GM21390 (cell line): Measurements from ENCODE around the gene NRXN3.

ENCODE experiments used
- ATAC-seq: cut with Tn5 transposase; IDR thresholded peaks from one replicate; pipeline ENCODE4 v1.9.1; 2021; ENCODE audit not compliant: unreplicated experiment

NRXN3 gene

GRCh38 chr14:78873581-78873980, 703.4 kb downstream of the NRXN3 start:
- ATAC-seq = no peak

- no peak for ATAC-seq
Observed at GRCh38 chr14:78875049-78875448, 704.9 kb downstream of the NRXN3 start.

- ATAC-seq = no peak
Observed at GRCh38 chr14:78885884-78886283, 715.7 kb downstream of the NRXN3 start.

- ATAC-seq = no peak
Observed at GRCh38 chr14:78897443-78897842, 727.3 kb downstream of the NRXN3 start.

- no peak for ATAC-seq
Observed at GRCh38 chr14:78902010-78902623, 731.9 kb downstream of the NRXN3 start.

GRCh38 chr14:78904094-78904493, 733.9 kb downstream of the NRXN3 start:
- no peak for ATAC-seq

GRCh38 chr14:78917462-78917861, 747.3 kb downstream of the NRXN3 start:
- no peak for ATAC-seq

GRCh38 chr14:78921856-78922255, 751.7 kb downstream of the NRXN3 start:
- ATAC-seq = no peak

GRCh38 chr14:78927261-78927660, 757.1 kb downstream of the NRXN3 start:
- ATAC-seq = no peak

GRCh38 chr14:78933166-78933565, 763.0 kb downstream of the NRXN3 start:
- ATAC-seq = no peak

- no peak for ATAC-seq
Observed at GRCh38 chr14:78933948-78934524, 763.9 kb downstream of the NRXN3 start.

- ATAC-seq = no peak
Observed at GRCh38 chr14:78946949-78947348, 776.8 kb downstream of the NRXN3 start.

- ATAC-seq = no peak
Observed at GRCh38 chr14:78947681-78948080, 777.5 kb downstream of the NRXN3 start.

GRCh38 chr14:78950649-78951048, 780.5 kb downstream of the NRXN3 start:
- no peak for ATAC-seq

- no peak for ATAC-seq
Observed at GRCh38 chr14:78951602-78952001, 781.4 kb downstream of the NRXN3 start.

- peak; percentile 94 for ATAC-seq
Observed at GRCh38 chr14:78959674-78960264, 789.6 kb downstream of the NRXN3 start.

GRCh38 chr14:78967111-78967809, 797.1 kb downstream of the NRXN3 start:
- no peak for ATAC-seq

GRCh38 chr14:78968265-78968664, 798.1 kb downstream of the NRXN3 start:
- ATAC-seq = no peak

- no peak for ATAC-seq
Observed at GRCh38 chr14:78970677-78971076, 800.5 kb downstream of the NRXN3 start.

GRCh38 chr14:78972440-78972839, 802.3 kb downstream of the NRXN3 start:
- ATAC-seq = no peak

- ATAC-seq = no peak
Observed at GRCh38 chr14:78974691-78975090, 804.5 kb downstream of the NRXN3 start.

GRCh38 chr14:78975734-78976133, 805.6 kb downstream of the NRXN3 start:
- no peak for ATAC-seq
